ENCODE results near the gene UFSP1.

DNA sequence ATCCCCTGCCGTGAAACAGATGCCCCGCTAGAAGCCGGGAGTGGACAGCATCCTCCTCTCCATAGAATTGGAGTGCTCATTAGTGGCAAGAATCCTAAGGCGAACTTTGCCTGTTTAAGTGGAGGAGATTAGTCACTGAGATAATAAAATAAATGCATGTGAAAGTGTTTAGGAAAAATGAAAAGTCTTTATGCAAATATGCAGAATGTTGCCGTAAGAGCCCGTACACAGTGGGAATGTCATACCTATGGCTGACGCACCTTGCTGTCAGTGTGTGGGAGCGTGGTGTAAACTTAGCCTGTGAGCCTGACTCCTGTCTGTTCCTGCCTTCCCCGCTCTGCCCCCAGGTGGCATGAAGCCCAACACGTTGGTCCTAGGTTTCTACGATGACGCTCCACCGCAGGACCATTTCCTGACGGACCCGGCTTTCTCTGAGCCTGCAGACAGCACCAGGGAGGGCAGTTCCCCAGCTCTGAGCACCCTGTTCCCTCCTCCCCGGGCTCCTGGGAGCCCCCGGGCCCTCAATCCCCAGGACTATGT is 24.1 kb downstream of the UFSP1 start:
- TF ChIP-seq, protein P1, sequence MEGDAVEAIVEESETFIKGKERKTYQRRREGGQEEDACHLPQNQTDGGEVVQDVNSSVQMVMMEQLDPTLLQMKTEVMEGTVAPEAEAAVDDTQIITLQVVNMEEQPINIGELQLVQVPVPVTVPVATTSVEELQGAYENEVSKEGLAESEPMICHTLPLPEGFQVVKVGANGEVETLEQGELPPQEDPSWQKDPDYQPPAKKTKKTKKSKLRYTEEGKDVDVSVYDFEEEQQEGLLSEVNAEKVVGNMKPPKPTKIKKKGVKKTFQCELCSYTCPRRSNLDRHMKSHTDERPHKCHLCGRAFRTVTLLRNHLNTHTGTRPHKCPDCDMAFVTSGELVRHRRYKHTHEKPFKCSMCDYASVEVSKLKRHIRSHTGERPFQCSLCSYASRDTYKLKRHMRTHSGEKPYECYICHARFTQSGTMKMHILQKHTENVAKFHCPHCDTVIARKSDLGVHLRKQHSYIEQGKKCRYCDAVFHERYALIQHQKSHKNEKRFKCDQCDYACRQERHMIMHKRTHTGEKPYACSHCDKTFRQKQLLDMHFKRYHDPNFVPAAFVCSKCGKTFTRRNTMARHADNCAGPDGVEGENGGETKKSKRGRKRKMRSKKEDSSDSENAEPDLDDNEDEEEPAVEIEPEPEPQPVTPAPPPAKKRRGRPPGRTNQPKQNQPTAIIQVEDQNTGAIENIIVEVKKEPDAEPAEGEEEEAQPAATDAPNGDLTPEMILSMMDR (IDR thresholded peaks at IDR 0.05 in 4 of 5, conservative IDR thresholded peaks at IDR 0.05 in 1 of 5) = no peak
- TF ChIP-seq POLR2A (IDR thresholded peaks at IDR 0.05) = no peak

Data from gastrocnemius medialis (tissue), 4 donors.